GM12878 (cell line): ENCODE results near the gene MAPKAPK2. TPM values are rescaled to one million over a fixed set of nuclear protein-coding genes. Genes with fewer than 3 reads are reported as not detected.

Source experiments
- ATAC-seq: fragments of 200-7000 bp; cut with Tn5 transposase; 3 replicates; pipeline ENCODE4 v1.9.1; 2020; ENCODE audit warnings: mild to moderate bottlenecking, moderate library complexity
- BruUV-seq: library from RNA; stranded (reverse); fragments of 400-500 nt; replicated peaks from 2 replicates; lab custom pipeline; 2021; lab: Mats Ljungman, UMichigan
- CTCF ChIA-PET: fragments of 300-600 bp; sonication (Branson Sonifier 250); formaldehyde crosslinking; extraction: SDS; loops from one replicate; lab custom pipeline; 2021; ENCODE audit warnings: inconsistent platforms; lab: Yijun Ruan, JAX
- POLR2A ChIA-PET: fragments of 350-600 bp; formaldehyde crosslinking; extraction: SDS; loops from one replicate; lab custom pipeline; 2021; ENCODE audit warnings: inconsistent platforms; lab: Charles Lee
- RAD21 ChIA-PET: fragments of 300-600 bp; sonication (Branson Sonifier 250); formaldehyde crosslinking; loops from one replicate; lab custom pipeline; 2023; ENCODE audit warnings: antibody characterized with exemption; ENCODE audit not compliant: unreplicated experiment; lab: Charles Lee
- SMC1A ChIA-PET: fragments of 300-600 bp; sonication (Branson Sonifier 250); formaldehyde crosslinking; loops from one replicate; lab custom pipeline; 2023; ENCODE audit not compliant: unreplicated experiment, uncharacterized antibody; lab: Charles Lee
- DNase-seq: peaks from one replicate; pipeline ENCODE4 v3.0.0-alpha.2; 2011; ENCODE audit warnings: low read depth, low spot score
- FAIRE-seq: peaks from 3 replicates; lab custom pipeline; 2011; peaks lifted over from hg19 to GRCh38; lab: Jason Lieb, UNC
- H2AFZ ChIP-seq: 2 replicates; pipeline ENCODE4 v1.6.0; 2011; ENCODE audit warnings: low read depth, low read length, control low read depth; ENCODE audit not compliant: control insufficient read depth
- H3K27ac ChIP-seq: 2 replicates; pipeline ENCODE4 v1.5.1; 2011; ENCODE audit warnings: control low read depth; ENCODE audit not compliant: control insufficient read depth, insufficient read depth
- H3K27me3 ChIP-seq, 2 experiments: replicated peaks in 1 of 2; 2 replicates each; pipeline versions ENCODE4 v1.6.0 to v1.6.1; 2011; ENCODE audit warnings: low read length in 1 of 2; ENCODE audit not compliant: control insufficient read depth in 2 of 2, insufficient read depth in 2 of 2
- H3K36me3 ChIP-seq, 2 experiments: 2 replicates each; pipeline ENCODE4 v1.5.1; 2011; ENCODE audit warnings: low read length in 1 of 2; ENCODE audit not compliant: control insufficient read depth in 2 of 2, insufficient read depth in 2 of 2
- H3K4me1 ChIP-seq: 2 replicates; pipeline ENCODE4 v1.6.1; 2011; ENCODE audit warnings: mild to moderate bottlenecking, low read length, moderate library complexity, mixed read lengths; ENCODE audit not compliant: control insufficient read depth, insufficient read depth
- H3K4me2 ChIP-seq: 2 replicates; pipeline ENCODE4 v1.6.0; 2011; ENCODE audit warnings: control low read depth; ENCODE audit not compliant: control insufficient read depth, insufficient read depth
- H3K4me3 ChIP-seq: fragments of 200-600 bp; sonication (generic); 2 replicates; pipeline ENCODE4 v1.5.1; 2016
- H3K79me2 ChIP-seq: 2 replicates; pipeline ENCODE4 v1.6.0; 2011; ENCODE audit warnings: low read length; ENCODE audit not compliant: control insufficient read depth, insufficient read depth
- H3K9ac ChIP-seq: 2 replicates; pipeline ENCODE4 v1.8.0; 2011; ENCODE audit warnings: low read length, control low read depth, mixed read lengths; ENCODE audit not compliant: control insufficient read depth, insufficient read depth
- H3K9me3 ChIP-seq: replicated peaks from 3 replicates; pipeline ENCODE4 v1.5.1; 2011; ENCODE audit warnings: mild to moderate bottlenecking, low read length; ENCODE audit not compliant: control insufficient read depth, insufficient read depth
- H4K20me1 ChIP-seq: 2 replicates; pipeline ENCODE4 v1.6.0; 2011; ENCODE audit not compliant: control insufficient read depth, insufficient read depth
- BCLAF1 ChIP-seq: fragments of 450-650 bp; IDR thresholded peaks from 2 replicates; pipeline ENCODE4 v1.6.1; 2017; ENCODE audit warnings: antibody characterized with exemption, mild to moderate bottlenecking, moderate library complexity
- CEBPB ChIP-seq, 2 experiments: fragments of 150-350 bp in 1 of 2; IDR thresholded peaks; 2 replicates each; pipeline ENCODE4 v1.6.1; 2012 to 2014; ENCODE audit warnings: low read depth in 2 of 2, low read length in 2 of 2, borderline replicate concordance in 1 of 2, inconsistent platforms in 1 of 2
- CREB1 ChIP-seq: IDR thresholded peaks from 2 replicates; pipeline ENCODE4 v1.6.1; 2012; ENCODE audit warnings: low read depth, mild to moderate bottlenecking, inconsistent platforms
- E4F1 ChIP-seq: fragments of 450-650 bp; IDR thresholded peaks from 2 replicates; pipeline ENCODE4 v1.6.1; 2018; ENCODE audit warnings: borderline replicate concordance, mild to moderate bottlenecking; ENCODE audit not compliant: partially characterized antibody
- EGR1 ChIP-seq, 2 experiments: IDR thresholded peaks; 1 replicate in 1 of 2; 2 replicates in 1 of 2; pipeline ENCODE4 v1.6.1; 2011 to 2012; ENCODE audit warnings: low read depth in 2 of 2, low read length in 2 of 2, borderline replicate concordance in 1 of 2, mild to moderate bottlenecking in 1 of 2, moderate library complexity in 1 of 2
- EZH2 ChIP-seq: IDR thresholded peaks from 2 replicates; pipeline ENCODE4 v1.6.1; 2012; ENCODE audit warnings: low read depth, mild to moderate bottlenecking, control low read depth, inconsistent platforms, low read length, borderline replicate concordance; ENCODE audit not compliant: control insufficient read depth
- GABPA ChIP-seq: IDR thresholded peaks from 2 replicates; pipeline ENCODE4 v1.6.1; 2014; ENCODE audit warnings: antibody characterized with exemption, low read depth, mild to moderate bottlenecking, inconsistent platforms
- GATAD2B ChIP-seq: fragments of 450-650 bp; conservative IDR thresholded peaks from 2 replicates; pipeline ENCODE4 v1.6.1; 2017; ENCODE audit warnings: low read depth, mild to moderate bottlenecking, moderate library complexity
- HDAC2 ChIP-seq: fragments of 200-600 bp; sonication (generic); IDR thresholded peaks from 2 replicates; pipeline ENCODE4 v1.6.1; 2017
- KDM1A ChIP-seq: fragments of 200-600 bp; sonication (generic); IDR thresholded peaks from 2 replicates; pipeline ENCODE4 v1.6.1; 2016; ENCODE audit warnings: borderline replicate concordance
- NFIC ChIP-seq: IDR thresholded peaks from 2 replicates; pipeline ENCODE4 v1.6.1; 2012; ENCODE audit warnings: low read depth, mild to moderate bottlenecking, inconsistent platforms, low read length, moderate library complexity
- NFXL1 ChIP-seq: fragments of 450-650 bp; IDR thresholded peaks from 2 replicates; pipeline ENCODE4 v1.6.1; 2017; ENCODE audit warnings: antibody characterized with exemption, mild to moderate bottlenecking, borderline replicate concordance
- NFYA ChIP-seq: IDR thresholded peaks from 2 replicates; pipeline ENCODE4 v1.6.1; 2011; ENCODE audit warnings: low read depth, mild to moderate bottlenecking, low read length, improper control_type of control experiment, borderline replicate concordance
- POU2F2 ChIP-seq: IDR thresholded peaks from 3 replicates; pipeline ENCODE4 v1.6.1; 2011; ENCODE audit warnings: low read depth, mild to moderate bottlenecking, low read length, borderline replicate concordance
- RAD51 ChIP-seq: fragments of 450-650 bp; IDR thresholded peaks from 2 replicates; pipeline ENCODE4 v1.6.1; 2016; ENCODE audit warnings: moderate library complexity, mild to moderate bottlenecking, inconsistent platforms
- SIN3A ChIP-seq: IDR thresholded peaks from 2 replicates; pipeline ENCODE4 v1.6.1; 2012; ENCODE audit warnings: low read depth, low read length, improper control_type of control experiment
- SPI1 ChIP-seq: IDR thresholded peaks from 2 replicates; pipeline ENCODE4 v1.6.1; 2011; ENCODE audit warnings: low read depth, mild to moderate bottlenecking, low read length, moderate library complexity, borderline replicate concordance; ENCODE audit not compliant: insufficient read depth
- STAT1 ChIP-seq: fragments of 450-650 bp; conservative IDR thresholded peaks from 2 replicates; pipeline ENCODE4 v1.6.1; 2014; ENCODE audit warnings: antibody characterized with exemption, mild to moderate bottlenecking
- TARDBP ChIP-seq: IDR thresholded peaks from 2 replicates; pipeline ENCODE4 v1.6.1; 2016; ENCODE audit warnings: borderline replicate concordance
- ZNF207 ChIP-seq: fragments of 450-650 bp; IDR thresholded peaks from 2 replicates; pipeline ENCODE4 v1.6.1; 2014; ENCODE audit warnings: antibody characterized with exemption, mild to moderate bottlenecking, borderline replicate concordance
- WGBS: methylation state at CpG from one replicate; pipeline ENCODE4 v1.1.6; 2016; ENCODE audit warnings: low lambda C conversion rate; ENCODE audit not compliant: insufficient replicate concordance, insufficient coverage; ENCODE audit errors: missing lambda C conversion rate; 5-methylcytosine and 5-hydroxymethylcytosine counted together
- in situ Hi-C: fragments of 300-500 bp; cut with MboI; formaldehyde crosslinking; loops from 9 replicates; pipeline ENCODE4 v1.14.3; 2018; ENCODE audit warnings: mixed read lengths
- intact Hi-C: fragments of 100-400 bp; cut with micrococcal nuclease; formaldehyde crosslinking; loops from one replicate; pipeline ENCODE4 v1.14.2; 2022; ENCODE audit not compliant: unreplicated experiment
- polyA plus RNA-seq, 11 experiments: library from polyadenylated mRNA; depleted of rRNA in 4 of 11; unstranded in 6 of 11; stranded (reverse) in 5 of 11; fragments of >200 nt; fragmentation: Nextera tagmentation in 4 of 11; fragmentation: Illumina TruSeq in 1 of 11; extraction: Ambion mirVana in 4 of 11; extraction: Trizol in 1 of 11; gene quantifications; 1 replicate in 1 of 11; 2 replicates in 10 of 11; pipeline versions ENCODE4 v1.2.1 to v1.2.3, GENCODE V29; 2011 to 2016; ENCODE audit warnings: inconsistent platforms in 2 of 11, missing spikeins in 2 of 11, low read depth in 1 of 11
- total RNA-seq, 4 experiments: library from RNA; depleted of rRNA in 3 of 4; stranded (reverse); fragments of >200 nt in 3 of 4; fragmentation: Illumina TruSeq in 1 of 4; extraction: Trizol in 1 of 4; gene quantifications; 2 replicates each; pipeline versions ENCODE4 v1.2.1 to v1.2.3, GENCODE V29; 2013 to 2021

MAPKAPK2 gene
- total and polyA plus RNA-seq, 10 of the 15 experiments (the other 5 are each of a cell fraction or from before 2014, with no cell fraction given), result 0.72 to 92.2 (median 49.3) TPM

- 87% methylated on average over 4 of the region's 4 CpGs for WGBS
- no TSS peak for BruUV-seq
- Histone ChIP-seq H3K9ac (no peak overlapping the region), H3K4me1 (peaks cover 46% of the 10 kb centered on the region), H3K4me2 (no peak overlapping the region), H3K36me3 (no peaks in the 10 kb centered on the region; a peak in 3 of 4 replicates), H3K27me3 (no peaks in the 10 kb centered on the region), H2AFZ (no peak overlapping the region), H3K79me2 (peaks cover 67% of the 10 kb centered on the region), H3K4me3 (no peak overlapping the region), H4K20me1 (no peaks in the 10 kb centered on the region), H3K9me3 (no peaks in the 10 kb centered on the region), H3K27ac (no peak overlapping the region)
- ChIA-PET POLR2A (no interaction called here), RAD21 (interaction anchor here (0.9 to 4.6 kb wide), 4 partner anchors 12 to 114 kb away, joined by 3 to 25 read pairs (median 6); no protein-coding TSS in a partner anchor), CTCF (interaction anchor here (0.9 to 20.3 kb wide), 7 partner anchors 11 to 189 kb away, joined by 3 to 805 read pairs (median 7); no protein-coding TSS in a partner anchor), SMC1A (interaction anchor here (1.3 to 5.0 kb wide), 3 partner anchors 10 to 84 kb away, joined by 3 to 66 read pairs (median 36); no protein-coding TSS in a partner anchor)
- intact Hi-C loops (loop anchor here (10.0 kb wide), 1 partner anchor 89 kb away; the partner anchor contains the start of gene DYRK3), in situ Hi-C loops (no loop called here)
- TF ChIP-seq KDM1A (no peak), EZH2 (no peak), SPI1 (no peak), CREB1 (no peak), BCLAF1 (no peak), SIN3A (no peak), GATAD2B (no peak), EGR1 (IDR thresholded peaks at IDR 0.05; ENCODE audit: borderline replicate concordance in 1 of 2, low read depth in 2 of 2, low read length in 2 of 2) (no peak), E4F1 (no peak), NFYA (no peak), CEBPB (IDR thresholded peaks at IDR 0.05; ENCODE audit: borderline replicate concordance in 1 of 2, low read depth in 2 of 2, low read length in 2 of 2) (no peak), NFXL1 (no peak), HDAC2 (no peak), RAD51 (no peak), STAT1 (no peak), GABPA (no peak), TARDBP (no peak), NFIC (no peak), POU2F2 (no peak), ZNF207 (no peak)
- ATAC-seq (no peak), DNase-seq (no peak), FAIRE-seq (no peak)
Measured at GRCh38 chr1:206723462-206723804, 38.7 kb downstream of the MAPKAPK2 start.
